SU-DHL-6 (cell line): ENCODE results near the gene ZFAND3.

ENCODE experiments used
- EZH2phosphoT487 ChIP-seq: fragments of 200-600 bp; sonication (generic), shearing (Covaris generic); conservative IDR thresholded peaks from 2 replicates; pipeline ENCODE4 v1.6.1; 2018; ENCODE audit warnings: mild to moderate bottlenecking, antibody characterized with exemption, low read length, moderate library complexity, mixed read lengths
- TF ChIP-seq, protein P1 (sequence below): fragments of 200-600 bp; sonication (generic); IDR thresholded peaks from one replicate; pipeline ENCODE4 v1.5.1; 2017; ENCODE audit warnings: antibody characterized with exemption, mild to moderate bottlenecking, low read length, moderate library complexity; ENCODE audit not compliant: insufficient read depth, poor library complexity, severe bottlenecking

DNA sequence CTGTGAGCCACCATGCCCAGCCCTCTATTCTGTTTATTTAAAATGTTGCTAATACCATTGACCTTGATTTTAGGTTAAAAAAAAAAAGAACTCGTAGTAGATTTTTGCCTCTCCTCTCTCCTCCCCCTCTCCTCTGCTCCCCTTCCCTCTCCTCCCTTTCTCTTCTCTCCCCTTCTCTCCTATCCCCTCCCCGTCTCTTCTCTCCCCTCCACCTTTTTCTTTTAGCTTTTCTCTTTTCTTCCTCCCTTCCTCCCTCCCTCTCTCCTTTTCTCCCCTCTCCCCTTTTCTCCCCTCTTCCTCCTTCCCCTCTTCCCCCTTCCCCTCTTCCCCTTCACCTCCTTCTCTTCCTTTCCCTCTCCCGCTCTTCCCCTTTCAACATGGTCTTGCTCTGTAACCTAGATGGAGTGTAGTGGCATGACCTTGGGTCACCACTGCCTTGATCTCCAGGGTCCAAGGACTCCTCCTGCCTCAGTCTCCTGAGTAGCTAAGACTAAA is 223.8 kb downstream of the ZFAND3 start:
- TF ChIP-seq, protein P1, sequence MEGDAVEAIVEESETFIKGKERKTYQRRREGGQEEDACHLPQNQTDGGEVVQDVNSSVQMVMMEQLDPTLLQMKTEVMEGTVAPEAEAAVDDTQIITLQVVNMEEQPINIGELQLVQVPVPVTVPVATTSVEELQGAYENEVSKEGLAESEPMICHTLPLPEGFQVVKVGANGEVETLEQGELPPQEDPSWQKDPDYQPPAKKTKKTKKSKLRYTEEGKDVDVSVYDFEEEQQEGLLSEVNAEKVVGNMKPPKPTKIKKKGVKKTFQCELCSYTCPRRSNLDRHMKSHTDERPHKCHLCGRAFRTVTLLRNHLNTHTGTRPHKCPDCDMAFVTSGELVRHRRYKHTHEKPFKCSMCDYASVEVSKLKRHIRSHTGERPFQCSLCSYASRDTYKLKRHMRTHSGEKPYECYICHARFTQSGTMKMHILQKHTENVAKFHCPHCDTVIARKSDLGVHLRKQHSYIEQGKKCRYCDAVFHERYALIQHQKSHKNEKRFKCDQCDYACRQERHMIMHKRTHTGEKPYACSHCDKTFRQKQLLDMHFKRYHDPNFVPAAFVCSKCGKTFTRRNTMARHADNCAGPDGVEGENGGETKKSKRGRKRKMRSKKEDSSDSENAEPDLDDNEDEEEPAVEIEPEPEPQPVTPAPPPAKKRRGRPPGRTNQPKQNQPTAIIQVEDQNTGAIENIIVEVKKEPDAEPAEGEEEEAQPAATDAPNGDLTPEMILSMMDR = no peak
- no peak for TF ChIP-seq EZH2phosphoT487
